ENCODE measurements around the gene GPR15LG.

GRCh38 chr10:84158061-84158460 lies 15.5 kb upstream of the GPR15LG start:
- TF ChIP-seq POLR2A (IDR thresholded peaks at IDR 0.05; ENCODE audit: low read depth, low read length) (0 out of 2 replicates have a peak, but pooled peaks have one; percentile 32), POLR2AphosphoS5 (IDR thresholded peaks at IDR 0.05; ENCODE audit: low read depth, low read length) (no peak), TAF1 (IDR thresholded peaks at IDR 0.05; ENCODE audit: borderline replicate concordance, low read depth, low read length) (no peak)

Measured in GM12892 (cell line).